GM06990 (cell line): Measurements from ENCODE around the gene SF3B5.

Experiments
- DNase-seq: peaks from one replicate; pipeline ENCODE4 v3.0.0-alpha.2; 2011; ENCODE audit not compliant: insufficient read length; ENCODE audit errors: extremely low read depth
- H3K27me3 ChIP-seq: replicated peaks from 2 replicates; pipeline ENCODE4 v1.6.0; 2011; ENCODE audit warnings: low read length; ENCODE audit not compliant: control insufficient read depth, insufficient read depth
- H3K36me3 ChIP-seq: 2 replicates; pipeline ENCODE4 v1.5.1; 2011; ENCODE audit warnings: low read length; ENCODE audit not compliant: control insufficient read depth, insufficient read depth
- H3K4me3 ChIP-seq: replicated peaks from 2 replicates; pipeline ENCODE4 v1.5.1; 2011; ENCODE audit warnings: low read depth, mild to moderate bottlenecking, control low read depth, low read length
- CTCF ChIP-seq: IDR thresholded peaks from 2 replicates; pipeline ENCODE4 v1.5.1; 2011; ENCODE audit warnings: low read length, control low read depth, mild to moderate bottlenecking, inconsistent platforms; ENCODE audit not compliant: insufficient read depth, poor library complexity, severe bottlenecking

Gene SF3B5

GRCh38 chr6:144131248-144131709 is 35.9 kb upstream of the SF3B5 start:
- no peak for TF ChIP-seq CTCF

GRCh38 chr6:144129469-144129868 is 34.1 kb upstream of the SF3B5 start:
- no peaks in the 10 kb centered on the region for H3K27me3 ChIP-seq
- TF ChIP-seq CTCF: no peak

More at GRCh38 chr6:144131248-144131709, 35.9 kb upstream of the SF3B5 start:
- Histone ChIP-seq H3K36me3 (no peaks in the 10 kb centered on the region), H3K4me3 (no peak overlapping the region), H3K27me3 (no peaks in the 10 kb centered on the region)
- peak; percentile 55 for DNase-seq

GRCh38 chr6:144127097-144127496 is 31.7 kb upstream of the SF3B5 start:
- no peaks in the 10 kb centered on the region for H3K36me3 ChIP-seq
- peak; percentile 17 for DNase-seq
- H3K4me3 ChIP-seq: no peak overlapping the region
- TF ChIP-seq CTCF: no peak
- H3K27me3 ChIP-seq: no peaks in the 10 kb centered on the region

More at GRCh38 chr6:144129469-144129868, 34.1 kb upstream of the SF3B5 start:
- DNase-seq: no peak
- no peaks in the 10 kb centered on the region for H3K36me3 ChIP-seq
- H3K4me3 ChIP-seq: no peak overlapping the region

- no peak for DNase-seq
- no peak for TF ChIP-seq CTCF
- Histone ChIP-seq H3K36me3 (no peaks in the 10 kb centered on the region), H3K27me3 (no peaks in the 10 kb centered on the region; the same call in 1 of the 2 replicates), H3K4me3 (no peak overlapping the region)
Measured at GRCh38 chr6:144123836-144124235, 28.5 kb upstream of the SF3B5 start.

- DNase-seq: no peak
- Histone ChIP-seq H3K4me3 (no peak overlapping the region), H3K27me3 (no peaks in the 10 kb centered on the region; the same call in 1 of the 2 replicates), H3K36me3 (no peaks in the 10 kb centered on the region)
- no peak for TF ChIP-seq CTCF
Measured at GRCh38 chr6:144123421-144123820, 28.0 kb upstream of the SF3B5 start.

- Histone ChIP-seq H3K27me3 (no peaks in the 10 kb centered on the region; the same call in 1 of the 2 replicates), H3K36me3 (no peaks in the 10 kb centered on the region), H3K4me3 (no peak overlapping the region)
- no peak for DNase-seq
- no peak for TF ChIP-seq CTCF
Measured at GRCh38 chr6:144122861-144123260, 27.5 kb upstream of the SF3B5 start.
